Measurements from ENCODE around the gene PARD3.
"Not testable (repeated sequence)": the region's sequence is repeated elsewhere in the genome, so short reads cannot be mapped to it uniquely, and the experiment has no call there.

PARD3 gene

DNA sequence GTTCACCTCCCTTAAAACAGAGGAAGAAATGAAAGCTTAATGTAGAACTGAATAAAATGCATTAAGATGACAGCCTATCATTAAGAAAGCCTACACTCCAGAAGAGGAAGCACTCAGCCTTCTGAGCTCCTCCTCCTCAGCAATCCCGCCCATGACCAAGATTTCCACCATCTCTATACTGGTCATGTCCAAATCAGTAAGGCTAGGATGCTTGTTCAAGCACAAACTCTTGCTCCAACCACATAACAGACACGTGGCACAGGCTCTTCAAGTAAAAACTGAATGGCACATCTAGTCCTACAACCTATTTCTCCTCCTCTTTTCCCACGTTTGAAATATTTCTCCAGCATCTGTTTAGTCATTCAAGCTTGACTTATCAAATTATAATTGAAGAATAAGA lies 454.1 kb downstream of the PARD3 start:
- no peak overlapping the region for H3K27ac ChIP-seq
- POLR2A ChIA-PET (ENCODE audit: low non-redundant PET), result no interaction called here
- TF ChIP-seq, protein P1, sequence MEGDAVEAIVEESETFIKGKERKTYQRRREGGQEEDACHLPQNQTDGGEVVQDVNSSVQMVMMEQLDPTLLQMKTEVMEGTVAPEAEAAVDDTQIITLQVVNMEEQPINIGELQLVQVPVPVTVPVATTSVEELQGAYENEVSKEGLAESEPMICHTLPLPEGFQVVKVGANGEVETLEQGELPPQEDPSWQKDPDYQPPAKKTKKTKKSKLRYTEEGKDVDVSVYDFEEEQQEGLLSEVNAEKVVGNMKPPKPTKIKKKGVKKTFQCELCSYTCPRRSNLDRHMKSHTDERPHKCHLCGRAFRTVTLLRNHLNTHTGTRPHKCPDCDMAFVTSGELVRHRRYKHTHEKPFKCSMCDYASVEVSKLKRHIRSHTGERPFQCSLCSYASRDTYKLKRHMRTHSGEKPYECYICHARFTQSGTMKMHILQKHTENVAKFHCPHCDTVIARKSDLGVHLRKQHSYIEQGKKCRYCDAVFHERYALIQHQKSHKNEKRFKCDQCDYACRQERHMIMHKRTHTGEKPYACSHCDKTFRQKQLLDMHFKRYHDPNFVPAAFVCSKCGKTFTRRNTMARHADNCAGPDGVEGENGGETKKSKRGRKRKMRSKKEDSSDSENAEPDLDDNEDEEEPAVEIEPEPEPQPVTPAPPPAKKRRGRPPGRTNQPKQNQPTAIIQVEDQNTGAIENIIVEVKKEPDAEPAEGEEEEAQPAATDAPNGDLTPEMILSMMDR (conservative IDR thresholded peaks at IDR 0.05; ENCODE audit: low read depth), result no peak
- CTCF ChIA-PET, result interaction anchor here (0.6 kb wide), 2 partner anchors 11 to 1037 kb away, joined by 3 to 4 read pairs; no protein-coding TSS in a partner anchor
- DNase-seq (ENCODE audit: low spot score), result no peak

DNA sequence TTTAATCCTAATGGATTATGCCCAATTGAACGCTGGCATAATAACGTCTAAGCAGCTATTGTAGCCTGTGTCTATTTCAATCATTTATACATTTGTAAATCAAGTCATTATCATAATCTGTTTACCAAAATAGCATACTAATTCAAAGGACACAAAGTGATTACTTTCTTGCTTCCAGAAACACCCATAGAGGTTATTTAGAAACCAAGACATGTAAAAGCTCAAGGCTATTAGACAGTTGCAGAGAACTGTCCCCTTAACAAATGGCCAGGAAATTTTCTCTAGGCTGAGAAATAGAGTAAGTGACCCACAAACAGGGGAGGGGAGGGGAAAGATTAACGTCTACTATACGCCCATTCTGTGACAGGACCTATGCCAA lies 455.7 kb downstream of the PARD3 start:
- POLR2A ChIA-PET (ENCODE audit: low non-redundant PET), result no interaction called here
- TF ChIP-seq, protein P1 (conservative IDR thresholded peaks at IDR 0.05; ENCODE audit: low read depth), result no peak
- DNase-seq (ENCODE audit: low spot score), result no peak
- CTCF ChIA-PET, result no interaction called here
- no peak overlapping the region for H3K27ac ChIP-seq

DNA sequence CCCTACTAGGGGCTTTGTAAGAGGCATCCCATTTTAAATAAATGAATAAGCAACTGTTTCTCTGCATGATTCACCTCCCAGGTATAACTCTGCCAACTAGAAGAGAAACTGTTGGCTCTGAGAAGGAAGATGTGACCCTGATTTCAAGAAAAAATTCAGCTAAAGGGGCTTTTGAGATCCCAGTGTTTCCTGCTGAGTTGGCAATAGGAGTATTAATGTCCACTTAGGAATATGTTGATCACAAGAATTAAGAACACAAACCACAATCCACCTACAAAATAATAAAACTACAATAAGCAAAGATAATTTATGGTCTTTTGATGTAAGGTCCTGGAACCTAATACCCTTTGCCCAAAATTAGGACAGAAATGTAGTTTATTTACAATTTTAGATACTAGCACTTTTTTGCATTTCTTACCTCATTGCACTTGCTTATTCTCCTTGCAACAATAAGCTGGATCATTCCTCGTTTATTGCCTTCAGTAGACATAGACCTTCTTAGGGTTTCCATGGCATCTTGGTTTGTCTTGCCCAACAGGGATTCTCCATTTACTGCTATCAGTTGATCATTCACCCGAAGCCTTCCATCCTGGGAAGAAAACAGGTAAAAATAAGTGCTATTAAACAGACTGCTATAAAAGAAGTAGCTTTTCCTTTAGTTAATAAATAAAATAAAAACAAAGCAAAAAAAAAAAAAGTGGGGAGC lies 456.2 kb downstream of the PARD3 start:
- no peak overlapping the region for H3K27ac ChIP-seq
- POLR2A ChIA-PET (ENCODE audit: low non-redundant PET), result no interaction called here
- TF ChIP-seq, protein P1 (conservative IDR thresholded peaks at IDR 0.05; ENCODE audit: low read depth), result no peak
- CTCF ChIA-PET, result no interaction called here
- no peak for DNase-seq (ENCODE audit: low spot score)

DNA sequence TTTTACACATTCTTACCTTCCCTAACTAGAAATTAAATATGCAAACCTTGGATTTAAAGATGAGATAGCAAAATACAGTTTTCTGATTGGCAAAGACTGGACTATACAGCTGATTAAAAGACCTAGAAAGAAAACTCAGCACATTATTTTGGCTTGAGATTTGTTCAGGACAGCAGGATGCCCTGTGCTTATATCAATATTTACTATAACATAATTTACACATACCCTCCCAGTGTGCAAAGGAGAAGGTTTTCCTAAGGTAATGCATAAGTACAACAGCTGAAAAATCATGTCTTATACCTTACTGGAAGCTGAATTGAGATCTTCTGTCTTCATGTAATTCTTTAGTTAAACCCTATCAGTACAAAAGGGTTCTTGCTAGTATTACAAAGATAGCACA lies 458.6 kb downstream of the PARD3 start:
- no peak for DNase-seq (ENCODE audit: low spot score)
- TF ChIP-seq, protein P1 (conservative IDR thresholded peaks at IDR 0.05; ENCODE audit: low read depth), result no peak
- CTCF ChIA-PET, result interaction anchor here (0.6 kb wide), 2 partner anchors 463 to 1246 kb away, joined by 3 read pairs; no protein-coding TSS in a partner anchor
- no peak overlapping the region for H3K27ac ChIP-seq
- POLR2A ChIA-PET (ENCODE audit: low non-redundant PET), result no interaction called here

DNA sequence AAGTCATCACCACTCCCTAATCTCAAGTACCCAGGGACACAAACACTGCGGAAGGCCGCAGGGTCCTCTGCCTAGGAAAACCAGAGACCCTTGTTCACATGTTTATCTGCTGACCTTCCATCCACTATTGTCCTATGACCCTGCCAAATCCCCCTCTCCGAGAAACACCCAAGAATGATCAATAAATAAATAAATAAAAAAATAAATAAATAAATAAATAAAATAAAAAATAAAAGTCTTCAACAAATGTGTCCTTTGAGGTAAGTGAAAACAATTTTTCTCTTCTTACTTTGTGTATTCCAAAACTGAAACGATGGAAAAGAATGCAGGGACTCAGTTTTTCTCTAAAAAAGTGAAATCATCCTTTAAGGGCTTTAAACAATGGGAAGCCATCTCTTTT lies 461.6 kb downstream of the PARD3 start:
- POLR2A ChIA-PET (ENCODE audit: low non-redundant PET); H3K27ac ChIP-seq; DNase-seq (ENCODE audit: low spot score); CTCF ChIA-PET: not testable (repeated sequence)

DNA sequence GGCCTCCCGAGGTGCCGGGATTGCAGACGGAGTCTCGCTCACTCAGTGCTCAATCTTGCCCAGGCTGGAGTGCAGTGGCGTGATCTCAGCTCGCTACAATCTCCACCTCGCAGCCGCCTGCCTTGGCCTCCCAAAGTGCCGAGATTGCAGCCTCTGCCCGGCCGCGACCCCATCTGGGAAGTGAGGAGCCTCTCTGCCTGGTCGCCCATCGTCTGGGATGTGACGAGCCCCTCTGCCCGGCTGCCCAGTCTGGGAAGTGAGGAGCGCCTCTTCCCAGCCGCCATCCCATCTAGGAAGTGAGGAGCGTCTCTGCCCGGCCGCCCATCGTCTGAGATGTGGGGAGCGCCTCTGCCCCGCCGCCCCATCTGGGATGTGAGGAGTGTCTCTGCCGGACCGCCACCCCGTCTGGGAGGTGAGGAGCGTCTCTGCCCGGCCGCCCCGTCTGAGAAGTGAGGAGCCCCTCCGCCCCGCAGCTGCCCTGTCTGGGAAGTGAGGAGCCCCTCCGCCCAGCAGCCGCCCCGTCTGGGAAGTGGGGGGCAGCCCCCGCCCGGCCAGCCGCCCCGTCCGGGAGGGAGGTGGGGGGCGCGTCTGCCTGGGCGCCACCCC lies 462.4 kb downstream of the PARD3 start:
- POLR2A ChIA-PET (ENCODE audit: low non-redundant PET); H3K27ac ChIP-seq; DNase-seq (ENCODE audit: low spot score); CTCF ChIA-PET: not testable (repeated sequence)

DNA sequence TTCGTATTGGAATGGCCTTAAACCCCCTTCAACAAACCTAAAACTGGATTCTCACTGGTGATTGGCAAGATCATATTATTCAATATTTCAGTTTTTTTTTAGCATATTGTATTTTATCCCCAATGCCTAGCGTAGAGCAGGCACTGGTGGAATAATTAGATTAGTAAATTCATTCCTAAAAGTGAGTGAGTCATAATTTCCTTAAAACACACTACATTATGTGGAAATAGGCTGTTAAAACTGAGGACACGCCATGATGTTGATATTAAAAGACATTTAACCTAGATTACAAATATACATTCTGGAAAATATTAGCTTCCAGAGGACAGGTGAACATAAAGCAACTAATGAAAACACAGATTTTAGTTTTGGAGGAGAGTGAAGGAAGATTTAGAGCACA lies 463.9 kb downstream of the PARD3 start:
- CTCF ChIA-PET, result interaction anchor here (1.1 kb wide), 2 partner anchors 13 to 35 kb away, joined by 3 read pairs; no protein-coding TSS in a partner anchor
- no peak overlapping the region for H3K27ac ChIP-seq
- no peak for DNase-seq (ENCODE audit: low spot score)
- TF ChIP-seq, protein P1 (conservative IDR thresholded peaks at IDR 0.05; ENCODE audit: low read depth), result no peak
- POLR2A ChIA-PET (ENCODE audit: low non-redundant PET), result no interaction called here

Measured in RWPE1 (cell line).